Stimulated activated CD8-positive, alpha-beta memory T cell treated with anti-CD3 and anti-CD28 coated beads, Interleukin-2, amount 100 ng/mL, for 48 hours (primary cell): ENCODE measurements around the gene FAM181A.

Source experiments
- DNase-seq, 2 donors: peaks; one replicate each; pipeline ENCODE4 v3.0.0-alpha.2; 2020; ENCODE audit warnings: low read depth in 2 of 2

The FAM181A gene

DNA sequence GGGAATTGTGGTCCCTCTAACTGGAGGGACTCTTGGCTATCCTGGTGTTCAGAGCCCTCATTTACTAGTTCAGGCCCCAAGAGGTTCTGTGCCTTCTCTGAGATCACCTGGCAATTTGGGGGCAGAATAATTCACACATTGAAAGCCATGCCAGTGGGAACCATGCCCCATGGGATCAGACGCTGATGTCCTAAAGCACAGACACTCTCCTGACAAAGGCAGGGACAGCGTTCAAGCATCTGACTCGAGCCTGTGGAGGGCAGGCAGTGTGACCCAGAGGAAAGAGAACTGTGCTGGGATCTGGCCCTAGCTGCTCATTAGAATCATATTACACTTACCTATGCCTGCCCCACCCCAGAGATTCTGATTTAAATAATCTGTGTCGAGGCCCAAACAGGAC is 51.6 kb downstream of the FAM181A start:
- DNase-seq = no peak
